Ammon's horn (tissue), 1 donor: Measurements from ENCODE around the gene PLD5.
A peak's percentile ranks its signal among the peaks of the same experiment; 100 is the strongest.
"Not testable (repeated sequence)": the region's sequence is repeated elsewhere in the genome, so short reads cannot be mapped to it uniquely, and the experiment has no call there.

Experiments
- DNase-seq: peaks from one replicate; pipeline ENCODE4 v3.0.0-alpha.2; 2016; ENCODE audit warnings: low spot score

Gene PLD5

DNA sequence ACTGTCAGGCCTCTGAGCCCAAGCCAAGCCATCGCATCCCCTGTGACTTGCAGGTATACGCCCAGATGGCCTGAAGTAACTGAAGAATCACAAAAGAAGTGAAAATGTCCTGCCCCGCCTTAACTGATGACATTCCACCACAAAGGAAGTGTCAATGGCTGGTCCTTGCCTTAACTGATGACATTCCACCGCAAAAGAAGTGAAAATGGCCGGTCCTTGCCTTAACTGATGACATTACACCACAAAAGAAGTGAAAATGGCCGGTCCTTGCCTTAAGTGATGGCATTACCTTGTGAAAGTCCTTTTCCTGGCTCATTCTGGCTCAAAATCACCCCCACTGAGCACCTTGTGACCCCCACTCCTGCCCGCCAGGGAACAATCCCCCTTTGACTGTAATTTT is 314.2 kb downstream of the PLD5 start:
- DNase-seq: not testable (repeated sequence)

DNA sequence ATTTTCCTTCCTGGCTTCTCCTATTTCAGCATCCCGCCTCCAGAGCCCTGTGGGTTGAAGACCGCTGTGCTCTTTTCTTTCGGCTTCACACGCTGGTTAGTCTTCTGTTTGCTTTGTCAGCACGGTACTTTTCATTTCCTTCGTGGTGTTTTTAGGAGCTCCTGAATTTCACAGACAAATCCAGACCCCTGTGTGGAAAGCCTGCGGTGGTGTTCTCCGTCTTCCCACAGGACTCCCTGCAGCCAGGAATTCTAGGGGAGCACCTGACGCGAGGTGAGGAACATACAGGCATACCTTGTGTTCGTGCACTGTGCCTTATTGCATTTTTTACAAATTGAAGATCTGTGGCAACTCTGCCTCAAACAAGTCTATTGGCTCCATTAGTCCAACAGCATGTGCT is 315.4 kb downstream of the PLD5 start:
- no peak for DNase-seq

DNA sequence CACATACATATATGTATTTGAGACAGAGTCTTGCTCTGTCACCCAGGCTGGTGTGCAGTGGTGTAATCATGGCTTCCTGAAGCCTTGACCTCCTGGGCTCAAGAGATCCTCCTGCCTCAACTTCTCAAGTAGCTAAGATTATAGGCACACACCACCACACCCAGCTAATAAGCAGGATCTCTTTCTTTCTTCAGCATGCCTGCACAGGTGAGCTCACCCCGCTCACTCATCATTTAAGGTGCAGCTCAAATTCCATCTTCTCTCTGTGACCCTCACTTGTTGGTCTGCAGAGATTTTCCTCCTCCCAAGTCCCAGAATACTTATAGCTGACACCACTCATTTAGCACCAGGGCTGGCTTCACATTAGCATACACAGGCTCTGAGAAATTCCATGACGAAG is 316.5 kb downstream of the PLD5 start:
- no peak for DNase-seq

DNA sequence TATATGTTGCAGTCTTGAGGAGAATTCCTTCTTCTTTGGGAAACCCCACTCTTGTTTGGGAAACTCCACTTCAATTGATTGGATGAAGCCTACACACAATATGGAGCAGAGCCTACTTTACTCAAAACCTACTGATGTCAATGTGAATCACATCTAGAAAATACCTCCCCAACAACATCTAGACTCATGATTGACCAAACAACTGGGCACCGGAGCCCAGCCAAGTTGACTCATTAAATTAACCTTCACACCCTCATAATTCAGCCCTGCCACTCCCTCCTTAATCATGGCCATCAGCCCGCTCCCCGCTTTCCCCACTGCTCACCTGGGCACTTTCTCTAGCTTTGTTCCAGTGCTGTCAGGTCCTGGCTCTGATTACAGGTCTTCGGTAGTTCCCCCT is 317.5 kb downstream of the PLD5 start:
- DNase-seq: no peak

DNA sequence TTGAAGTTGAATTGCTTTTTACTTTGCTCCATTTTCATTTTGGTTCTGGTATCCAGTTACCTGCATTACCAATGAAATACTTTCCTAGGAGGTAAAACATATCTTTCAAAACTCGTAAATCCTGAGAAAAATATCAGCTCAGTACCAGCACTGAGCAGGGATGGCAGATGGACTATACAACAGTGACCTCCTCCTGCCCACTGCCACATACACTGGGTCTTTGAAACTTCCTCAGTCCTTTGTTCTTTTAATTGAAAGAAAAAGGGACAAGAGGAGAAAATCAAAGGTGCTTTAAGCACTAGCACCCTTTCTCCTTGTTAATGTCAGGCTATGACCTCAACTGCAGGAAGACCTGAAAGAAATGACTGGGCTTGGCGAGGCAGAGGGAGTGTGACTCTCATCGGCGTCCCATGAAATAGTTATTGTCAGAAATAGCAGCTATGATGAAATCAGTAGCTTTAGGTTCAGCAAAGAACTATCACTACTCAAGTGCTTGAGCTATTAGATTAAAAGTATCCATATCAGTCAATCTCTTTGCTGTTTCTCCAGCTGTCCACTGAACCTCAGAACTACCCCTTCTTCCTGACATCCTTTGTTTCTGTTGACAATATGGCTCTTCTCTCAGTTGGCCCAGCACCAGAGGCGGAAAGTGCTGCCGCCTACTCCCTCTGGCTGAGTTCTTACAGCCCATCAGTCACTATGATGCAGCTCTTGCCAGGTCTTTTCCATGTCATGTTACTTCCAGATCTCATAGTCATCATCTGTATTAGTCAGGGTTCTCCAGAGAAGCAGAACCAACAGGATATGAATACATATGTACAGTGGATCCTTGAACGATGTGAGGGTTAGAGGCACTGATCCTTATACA is 318.6 kb downstream of the PLD5 start:
- peak; percentile 60 for DNase-seq

DNA sequence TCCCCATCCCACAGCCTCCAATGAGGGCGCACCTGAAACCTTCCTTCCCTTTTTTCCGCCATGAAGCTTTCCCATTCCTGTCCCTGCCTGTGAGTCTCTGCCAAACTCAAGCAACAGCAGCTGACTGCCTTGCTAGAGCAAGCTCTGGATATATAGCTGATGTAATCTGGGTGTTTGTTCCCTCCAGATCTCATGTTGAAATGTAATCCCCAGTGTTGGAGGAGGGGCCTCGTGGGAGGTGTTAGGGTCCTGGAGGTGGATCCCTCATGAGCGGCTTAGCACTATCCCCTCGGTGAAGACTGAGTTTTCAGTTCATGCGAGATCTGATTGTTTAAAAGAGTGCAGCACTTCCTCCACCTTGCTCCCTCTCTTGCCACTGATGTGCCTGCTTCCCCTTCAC is 321.2 kb downstream of the PLD5 start:
- no peak for DNase-seq

DNA sequence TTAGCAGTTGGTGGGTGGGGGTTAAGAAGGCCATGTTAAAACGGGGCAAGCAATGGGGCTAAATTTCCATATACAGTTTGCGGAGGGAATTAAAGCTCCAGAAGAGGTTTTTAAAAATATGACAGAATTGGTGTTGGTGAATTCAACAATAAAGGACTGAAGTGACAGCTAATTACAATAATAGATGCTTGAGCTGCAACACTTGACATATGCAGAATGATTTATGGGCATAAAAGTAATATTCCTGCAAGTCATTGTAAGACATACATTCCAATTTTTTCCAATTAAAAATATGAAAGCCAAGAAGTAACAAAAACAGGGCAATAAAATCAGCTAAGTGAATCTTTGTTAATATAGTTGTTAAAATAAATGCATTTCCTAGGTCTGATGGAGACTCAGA is 323.4 kb downstream of the PLD5 start:
- no peak for DNase-seq

DNA sequence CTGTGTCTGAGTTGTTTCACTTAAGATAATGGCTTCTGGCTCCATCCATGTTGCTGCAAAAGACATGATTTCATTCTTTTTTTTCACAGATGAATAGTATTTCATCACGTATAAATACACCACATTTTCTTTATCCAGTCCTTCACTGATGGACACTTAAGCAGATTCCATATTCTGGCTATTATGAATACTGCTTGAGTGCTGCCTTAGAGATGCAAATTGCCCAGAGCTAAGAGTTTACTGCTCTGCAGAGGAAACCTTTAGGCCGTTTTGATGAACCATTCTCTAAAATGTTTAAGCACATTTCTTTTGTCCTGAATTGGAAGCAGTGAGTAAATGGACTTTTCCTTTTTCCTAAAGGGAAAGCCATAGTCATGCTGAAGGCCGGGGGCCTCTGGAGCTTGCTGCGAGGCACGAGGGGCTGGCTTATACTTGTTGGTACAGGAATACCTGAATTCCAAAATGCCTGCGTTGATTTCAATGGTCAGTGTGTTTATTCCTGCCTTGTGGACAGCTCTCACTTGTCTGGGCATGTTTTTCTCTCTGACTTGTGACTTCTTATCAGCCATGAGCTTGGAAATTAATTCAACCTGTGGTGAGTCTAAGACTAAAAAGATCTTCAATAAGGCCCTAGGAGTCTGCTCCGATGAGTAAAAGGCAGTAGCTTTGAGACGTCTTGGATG is 324.6 kb downstream of the PLD5 start:
- DNase-seq: no peak

DNA sequence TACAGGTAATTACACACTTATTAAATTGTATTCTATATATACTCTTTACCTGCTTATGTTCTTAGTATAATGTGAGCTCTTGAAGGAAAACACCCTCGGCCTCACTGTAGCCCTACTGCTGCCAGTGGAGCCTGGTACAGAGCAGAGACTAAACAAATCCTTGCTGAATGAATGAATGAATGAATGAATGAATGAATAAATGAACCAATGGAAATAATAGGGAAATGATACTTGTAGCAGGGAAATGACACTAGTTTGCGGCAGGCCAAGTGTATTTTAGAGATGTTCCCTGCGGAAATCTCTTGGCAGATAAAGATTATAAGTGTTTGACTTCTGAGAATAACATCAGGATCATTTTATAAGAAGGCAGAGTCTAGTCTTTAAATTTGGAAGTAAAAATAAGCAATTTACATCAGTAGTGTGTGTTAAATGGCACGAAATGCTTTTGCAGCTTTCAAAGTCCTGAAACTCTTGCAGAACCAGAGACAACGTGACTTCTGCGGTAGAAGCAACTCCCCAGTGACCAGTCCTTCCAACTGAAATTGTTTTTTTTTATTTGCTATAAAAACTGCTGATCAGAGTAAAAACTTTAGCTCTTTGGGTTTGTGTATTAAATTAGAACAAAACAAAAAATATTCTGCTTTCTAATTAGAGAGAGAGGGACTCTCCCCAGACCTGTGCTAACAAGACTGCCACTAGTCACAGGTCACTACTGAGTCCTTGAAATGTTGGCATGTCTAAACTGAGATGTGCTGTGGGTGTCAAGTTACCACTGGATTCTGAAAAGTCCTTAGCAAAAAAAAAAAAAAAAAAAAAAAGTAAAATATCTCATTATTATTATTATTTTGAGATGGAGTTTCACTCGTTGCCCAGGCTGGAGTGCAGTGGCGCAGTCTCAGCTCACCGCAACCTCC is 326.3 kb downstream of the PLD5 start:
- no peak for DNase-seq

DNA sequence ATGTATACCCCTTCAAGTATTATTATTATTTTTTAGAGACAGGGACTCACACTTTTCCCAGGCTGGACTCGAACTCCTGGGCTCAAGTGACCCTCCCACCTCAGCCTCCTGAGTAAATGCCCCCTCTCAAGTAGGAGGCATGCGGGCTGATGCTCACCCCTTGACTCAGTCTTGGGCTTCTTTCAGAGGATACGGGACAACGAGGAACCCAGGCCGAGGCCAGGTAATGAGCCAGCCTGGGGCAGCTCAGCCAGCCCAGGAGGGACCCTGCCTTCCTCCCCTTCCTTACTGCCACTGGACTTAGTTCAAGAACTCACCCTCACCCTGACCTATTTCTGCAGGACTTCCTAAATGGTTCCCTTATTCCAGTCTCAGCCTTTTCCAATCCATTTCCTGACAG is 327.6 kb downstream of the PLD5 start:
- no peak for DNase-seq

DNA sequence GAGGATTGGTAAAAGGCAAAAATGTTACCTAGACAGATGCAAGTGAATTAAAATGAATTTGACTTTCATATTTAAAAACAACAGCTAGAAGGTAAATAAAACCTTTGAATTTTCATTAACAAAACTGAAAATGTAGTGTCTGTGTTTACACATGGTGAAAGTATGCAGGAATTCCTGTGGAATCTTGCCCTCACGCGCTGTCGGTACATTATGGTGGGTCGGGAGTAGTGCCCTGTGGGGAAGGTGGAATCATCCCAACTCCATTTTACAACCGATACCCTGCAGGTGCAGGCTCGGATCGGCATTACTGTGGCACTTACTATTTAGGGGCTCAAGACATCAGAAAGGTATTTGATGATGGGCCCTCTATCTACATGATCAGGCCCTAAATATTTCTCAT is 328.4 kb downstream of the PLD5 start:
- no peak for DNase-seq

DNA sequence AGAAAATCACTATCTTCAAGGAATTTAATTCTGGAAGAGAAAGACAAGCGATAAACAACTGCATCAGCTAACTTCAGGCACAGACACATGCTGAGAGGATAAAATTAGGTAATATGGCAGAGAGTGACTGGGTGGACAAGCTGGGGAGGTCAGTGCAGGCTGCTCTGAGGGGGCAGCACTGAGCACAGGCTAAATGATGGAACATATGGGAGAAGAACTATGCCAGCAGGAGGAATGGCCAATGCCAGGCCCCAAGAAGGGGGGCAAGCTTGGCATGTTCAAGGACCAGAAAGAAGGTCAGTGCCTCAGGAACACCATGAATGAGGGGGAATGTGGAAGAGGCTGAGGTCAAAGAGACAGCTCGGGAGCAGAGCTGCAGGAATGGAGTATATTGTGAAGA is 334.9 kb downstream of the PLD5 start:
- no peak for DNase-seq

DNA sequence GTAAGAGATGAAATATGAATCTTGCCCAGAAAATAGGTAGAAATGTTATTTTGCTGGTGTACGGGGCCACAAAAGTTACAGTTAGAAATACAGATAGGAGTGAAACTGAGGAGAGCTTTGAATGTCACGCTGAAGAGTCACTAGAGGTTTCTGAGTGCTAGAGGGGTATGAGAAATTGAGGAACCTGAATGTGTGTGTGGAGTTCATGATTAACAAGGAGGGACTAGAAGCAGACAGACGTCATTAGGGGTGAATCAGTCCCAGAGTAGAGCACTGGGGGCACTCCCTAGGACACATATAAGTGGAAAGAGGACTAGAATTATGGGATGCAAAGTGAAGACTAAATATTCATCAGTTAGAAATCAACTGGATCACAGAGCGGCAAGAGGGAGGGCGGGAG is 336.7 kb downstream of the PLD5 start:
- no peak for DNase-seq

DNA sequence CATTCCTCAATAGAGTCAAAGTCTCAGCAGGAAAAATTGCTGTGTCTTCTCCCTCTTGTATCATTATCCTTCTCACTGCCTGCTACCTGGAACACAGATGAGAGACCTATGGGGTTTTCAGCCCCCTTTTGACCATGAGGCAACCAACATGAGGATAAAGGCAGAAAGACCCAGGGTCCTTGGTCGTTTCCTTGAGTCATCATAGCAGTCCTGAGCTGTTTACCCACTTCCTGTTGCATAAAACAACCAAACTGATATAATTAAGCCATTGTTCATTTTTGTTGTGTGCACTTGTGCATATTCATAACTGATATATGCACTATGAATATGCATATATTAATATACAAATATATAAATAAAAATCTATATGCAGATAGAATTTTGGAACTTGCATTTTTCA is 337.3 kb downstream of the PLD5 start:
- DNase-seq: no peak

DNA sequence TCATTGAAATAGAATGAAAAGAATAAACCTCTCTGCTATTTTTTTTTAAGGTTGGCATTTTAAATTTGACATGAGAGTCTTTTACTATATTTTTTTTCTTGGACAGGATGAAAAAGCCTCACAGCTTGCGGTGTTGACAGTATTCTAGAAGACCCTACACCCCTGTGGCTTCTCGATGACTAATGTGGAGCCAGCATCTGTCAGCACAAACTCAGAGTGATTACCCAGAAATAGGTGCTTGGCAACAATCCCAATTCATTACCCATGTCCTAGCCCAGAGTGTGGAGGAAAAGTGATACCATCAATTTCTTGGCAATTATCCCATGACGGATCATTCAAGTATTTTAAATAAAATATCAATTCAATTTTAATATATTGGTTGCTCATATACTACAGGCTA is 338.8 kb downstream of the PLD5 start:
- no peak for DNase-seq

DNA sequence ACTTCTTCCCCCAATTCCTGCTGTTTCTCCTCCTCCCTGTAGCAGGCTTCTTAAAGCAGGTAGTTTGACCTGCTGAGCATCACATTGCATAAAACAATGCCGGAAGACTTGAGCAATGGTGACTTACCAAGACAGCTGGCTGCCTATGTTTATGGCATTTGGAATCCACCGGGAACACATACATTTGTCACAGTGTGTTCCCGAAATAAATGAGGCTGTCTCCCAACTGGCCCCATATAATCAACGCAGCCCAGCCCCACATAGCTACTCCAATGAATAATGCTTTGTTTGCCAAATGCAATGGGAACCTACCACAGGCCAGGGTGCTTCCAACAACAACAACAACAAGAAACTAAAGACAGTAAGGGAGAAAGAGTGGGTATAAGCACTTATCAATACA is 339.5 kb downstream of the PLD5 start:
- peak; percentile 76 for DNase-seq

DNA sequence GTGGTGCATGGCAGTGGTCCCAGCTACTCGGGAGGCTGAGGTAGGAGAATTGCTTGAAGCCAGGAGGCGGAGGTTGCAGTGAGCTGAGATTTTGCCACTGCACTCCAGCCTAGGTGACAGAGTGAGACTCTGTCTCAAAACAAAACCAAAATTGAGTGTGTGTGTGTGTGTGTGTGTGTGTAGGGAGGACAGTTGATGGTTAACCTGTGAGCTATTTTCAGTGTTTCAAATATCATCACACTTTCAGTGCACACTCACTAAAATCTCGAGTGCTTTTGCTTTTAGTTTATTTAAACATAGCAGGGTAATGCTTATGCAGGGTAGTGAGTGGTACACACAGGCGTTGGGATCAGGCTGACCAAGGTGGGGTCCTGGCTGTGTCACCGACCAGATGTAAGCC is 344.7 kb downstream of the PLD5 start:
- DNase-seq: not testable (repeated sequence)

DNA sequence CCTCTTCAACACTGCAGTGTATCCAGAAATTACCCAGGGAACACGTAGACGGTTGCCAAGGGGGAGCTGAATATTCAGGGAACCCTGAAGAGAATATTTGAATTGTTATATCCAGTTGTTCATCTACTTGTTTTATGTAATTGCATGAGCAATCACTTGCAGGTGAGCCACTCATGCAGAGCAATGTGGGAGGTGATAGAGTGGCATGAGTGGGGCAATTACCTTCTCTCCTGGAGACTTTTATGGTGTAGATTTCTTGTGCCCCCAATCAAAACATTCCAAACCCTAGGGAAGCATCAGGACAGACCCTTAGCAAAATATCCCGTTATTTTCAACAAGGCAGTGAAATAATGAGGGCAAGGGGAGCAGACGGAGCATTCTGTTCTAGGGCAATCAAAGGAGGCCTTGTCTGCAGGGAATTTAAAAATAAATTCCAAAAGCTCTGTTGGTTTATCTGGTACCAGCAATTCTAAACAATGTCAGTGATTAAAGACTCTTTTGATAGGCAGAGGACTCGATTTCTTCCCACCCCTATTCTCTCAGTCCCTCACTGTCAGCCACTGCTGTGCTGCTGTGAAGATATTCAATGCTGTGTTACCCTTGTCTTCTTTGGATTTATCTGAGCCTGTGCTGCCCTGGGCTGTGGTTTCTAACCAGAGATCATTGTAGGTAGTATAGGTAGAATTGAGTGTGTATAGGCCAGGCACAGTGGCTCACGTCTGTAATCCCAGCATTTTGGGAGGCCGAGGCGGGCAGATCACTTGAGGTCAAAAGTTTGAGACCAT is 345.4 kb downstream of the PLD5 start:
- DNase-seq: peak; percentile 72

DNA sequence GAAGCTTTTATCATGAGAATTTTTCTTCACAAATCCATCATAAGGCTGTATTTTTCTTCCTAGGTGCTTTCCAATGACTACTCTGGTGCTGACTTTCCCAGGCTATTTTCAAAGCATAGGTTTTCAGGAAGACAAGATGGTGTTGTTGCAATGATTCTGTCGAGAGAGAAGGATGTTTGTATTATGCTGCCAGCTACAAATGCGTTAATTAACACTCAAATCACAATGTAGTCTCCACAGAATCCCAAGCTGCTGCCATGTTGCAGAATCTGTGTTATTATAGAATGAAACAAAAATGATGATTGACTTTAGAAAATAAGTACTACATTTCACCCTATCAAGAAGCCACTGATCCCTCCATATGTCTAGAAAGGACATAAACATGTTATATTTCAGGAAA is 346.1 kb downstream of the PLD5 start:
- no peak for DNase-seq

DNA sequence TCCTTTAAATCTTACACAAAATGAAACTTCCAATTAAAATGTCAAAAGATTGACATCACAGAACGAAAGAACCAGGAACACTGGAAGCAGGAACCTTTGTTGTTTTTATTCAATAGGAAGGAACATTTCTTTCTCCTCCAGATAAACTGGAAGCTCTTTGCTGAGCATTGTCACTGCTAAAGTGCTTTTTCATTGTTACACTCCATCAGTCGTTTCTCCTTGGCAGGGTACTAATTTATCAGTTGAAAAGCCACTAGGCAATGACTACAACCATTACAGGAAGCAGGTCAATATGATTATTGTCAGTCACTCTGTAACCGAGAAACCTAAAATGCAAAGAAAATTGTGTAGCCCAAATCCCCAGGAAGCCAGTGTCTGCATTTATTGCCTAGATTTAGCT is 362.4 kb downstream of the PLD5 start:
- DNase-seq: no peak

DNA sequence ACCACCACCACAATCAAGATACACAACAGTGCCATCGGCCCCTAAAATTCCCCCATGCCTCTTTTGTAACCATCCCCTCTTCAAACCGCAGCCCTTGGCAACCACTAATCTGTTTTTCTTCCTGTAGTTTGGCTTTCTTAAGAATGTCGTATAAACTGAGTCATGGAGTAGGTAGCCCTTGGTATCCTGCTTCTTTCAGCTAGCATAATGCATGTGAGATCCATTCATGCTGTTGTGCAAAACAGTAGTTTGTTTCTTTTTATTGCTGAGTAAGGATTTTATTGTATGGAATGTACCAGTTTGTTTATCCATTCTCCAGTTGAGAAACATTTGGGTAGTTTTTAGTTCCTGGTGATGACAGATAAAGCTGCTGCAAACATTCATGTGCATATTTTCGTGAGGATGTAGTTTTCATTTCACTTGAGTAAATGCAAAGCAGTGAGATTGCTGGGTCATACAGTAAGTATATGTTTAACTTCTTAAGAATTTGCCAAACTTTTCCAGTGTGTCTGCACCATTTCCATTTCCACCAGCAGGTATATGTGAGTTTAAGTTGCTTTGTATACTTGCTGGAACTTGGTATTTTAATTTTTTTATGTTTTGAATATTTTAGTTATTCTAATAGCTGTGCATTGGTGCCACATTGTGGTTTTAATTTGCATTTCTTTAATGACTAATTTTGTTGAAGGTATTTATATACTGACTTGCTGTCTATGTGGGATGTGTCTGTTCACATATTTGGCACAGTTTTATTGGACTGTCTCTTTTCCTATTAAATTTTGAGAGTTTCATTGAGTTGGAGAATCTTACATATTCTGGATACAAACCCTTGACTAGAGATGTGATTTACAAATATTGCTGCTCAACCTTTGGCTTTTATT is 377.2 kb downstream of the PLD5 start:
- DNase-seq: peak; percentile 29
